Natural killer cell treated with Interleukin-12 subunit alpha and Interleukin-12 subunit beta and Interleukin-15 and Interleukin-18, amount 100 ng/mL, for 72 hours (primary cell): ENCODE data around the gene ST6GAL1. TPM values are rescaled to one million over a fixed set of nuclear protein-coding genes. Genes with fewer than 3 reads are reported as not detected.
A peak's percentile ranks its signal among the peaks of the same experiment; 100 is the strongest.
"Not testable (repeated sequence)": the region's sequence is repeated elsewhere in the genome, so short reads cannot be mapped to it uniquely, and the experiment has no call there.

Source experiments
- ATAC-seq, 2 donors: fragments of 150-1000 bp; cut with Tn5 transposase in 1 of 2; sonication (Bioruptor Pico), chemical (Tn5 transposase) in 1 of 2; 2 replicates each; pipeline ENCODE4 v1.10.0; 2021
- DNase-seq: peaks from one replicate; pipeline ENCODE4 v3.0.0; 2022; ENCODE audit warnings: low spot score
- H3K27ac Mint-ChIP-seq, 2 donors: 1 replicate in 1 of 2; 2 replicates in 1 of 2; pipeline ENCODE4 v1.8.0; 2022; ENCODE audit warnings: mixed read lengths in 2 of 2, mild to moderate bottlenecking in 1 of 2, moderate library complexity in 1 of 2
- H3K27me3 Mint-ChIP-seq, 2 donors: 1 replicate in 1 of 2; 2 replicates in 1 of 2; pipeline ENCODE4 v1.8.0; 2022; ENCODE audit warnings: mixed read lengths in 2 of 2
- H3K36me3 Mint-ChIP-seq: one replicate; pipeline ENCODE4 v1.8.0; 2022; ENCODE audit warnings: mixed read lengths
- H3K4me1 Mint-ChIP-seq, 2 donors: 1 replicate in 1 of 2; 2 replicates in 1 of 2; pipeline ENCODE4 v1.8.0; 2022; ENCODE audit warnings: low read depth in 2 of 2, mixed read lengths in 2 of 2, mild to moderate bottlenecking in 1 of 2
- H3K4me3 Mint-ChIP-seq: one replicate; pipeline ENCODE4 v1.8.0; 2022; ENCODE audit warnings: mixed read lengths
- H3K9me3 Mint-ChIP-seq: 2 replicates; pipeline ENCODE4 v1.8.0; 2022; ENCODE audit warnings: mixed read lengths
- total RNA-seq, 2 donors: library from RNA; stranded (reverse); gene quantifications; one replicate each; pipeline ENCODE4 v1.2.3, GENCODE V29; 2022

Gene ST6GAL1
- total RNA-seq = 100 to 1,000 TPM; 179 to 304 TPM

GRCh38 chr3:186930143-186930640, at the start of gene ST6GAL1:
ST6GAL1 (plus strand) TSS chr3:186930526; CDS start chr3:187042704, 112,178 bp downstream.
- peak within 1 kb of the TSS; percentile 86 to 91 for H3K27ac Mint-ChIP-seq
- no peaks in the 10 kb centered on the region for H3K27me3 Mint-ChIP-seq
- H3K4me1 Mint-ChIP-seq = peaks cover 46 to 47% of the 10 kb centered on the region in 2 donors
- H3K9me3 Mint-ChIP-seq = no peaks in the 10 kb centered on the region
- DNase-seq (peak; percentile 88), ATAC-seq (peak; percentile 84 to 87)
- H3K4me3 Mint-ChIP-seq = peak within 1 kb of the TSS; percentile 96
- H3K36me3 Mint-ChIP-seq = peaks cover 19% of the 10 kb centered on the region

GRCh38 chr3:186882150-186882524, 48.2 kb upstream of the ST6GAL1 start:
- Mint-ChIP-seq H3K36me3 (peaks cover 6% of the 10 kb centered on the region), H3K9me3 (peaks cover 3% of the 10 kb centered on the region), H3K27ac (peak overlapping the region; percentile 95 to 99), H3K4me1 (peaks cover 53 to 54% of the 10 kb centered on the region in 2 donors), H3K27me3 (no peaks in the 10 kb centered on the region), H3K4me3 (peak overlapping the region; percentile 67)
- DNase-seq (no peak), ATAC-seq (peak; percentile 71 to 86)

GRCh38 chr3:186882881-186883685, 47.2 kb upstream of the ST6GAL1 start:
- H3K27ac Mint-ChIP-seq = peak overlapping the region; percentile 95 to 99
- peaks cover 6% of the 10 kb centered on the region for H3K36me3 Mint-ChIP-seq
- peak; percentile 77 for DNase-seq
- H3K9me3 Mint-ChIP-seq = peaks cover 3% of the 10 kb centered on the region
- no peaks in the 10 kb centered on the region for H3K27me3 Mint-ChIP-seq
- peaks cover 53 to 54% of the 10 kb centered on the region in 2 donors for H3K4me1 Mint-ChIP-seq
- peak; percentile 91 to 95 for ATAC-seq
- H3K4me3 Mint-ChIP-seq = peak overlapping the region; percentile 67

GRCh38 chr3:186883686-186884058, 46.7 kb upstream of the ST6GAL1 start:
- Mint-ChIP-seq H3K9me3 (peaks cover 3% of the 10 kb centered on the region), H3K36me3 (peaks cover 6% of the 10 kb centered on the region), H3K4me3 (peak overlapping the region; percentile 67), H3K27me3 (no peaks in the 10 kb centered on the region), H3K4me1 (peaks cover 58% of the 10 kb centered on the region in 2 donors), H3K27ac (peak overlapping the region; percentile 95 to 99)
- ATAC-seq (no peak), DNase-seq (no peak)

- not testable (repeated sequence) for H3K9me3 Mint-ChIP-seq, ATAC-seq
Measured at GRCh38 chr3:186884868-186885267, 45.5 kb upstream of the ST6GAL1 start.

GRCh38 chr3:186886202-186886981, 43.9 kb upstream of the ST6GAL1 start:
- peaks cover 5% of the 10 kb centered on the region for H3K9me3 Mint-ChIP-seq
- DNase-seq = no peak
- H3K4me1 Mint-ChIP-seq = peaks cover 40 to 48% of the 10 kb centered on the region in 2 donors
- peak overlapping the region; percentile 52 to 87 for H3K27ac Mint-ChIP-seq
- ATAC-seq = no peak
- H3K4me3 Mint-ChIP-seq = no peak overlapping the region
- no peaks in the 10 kb centered on the region for H3K36me3 Mint-ChIP-seq
- no peaks in the 10 kb centered on the region for H3K27me3 Mint-ChIP-seq

More at GRCh38 chr3:186884868-186885267, 45.5 kb upstream of the ST6GAL1 start:
- H3K36me3 Mint-ChIP-seq, DNase-seq, H3K27me3 Mint-ChIP-seq, H3K4me3 Mint-ChIP-seq: not testable (repeated sequence)
- Mint-ChIP-seq H3K4me1 (peaks cover 51 to 59% of the 10 kb centered on the region in 2 donors), H3K27ac (peak overlapping the region in 1 of 2 donors; percentile 87)

GRCh38 chr3:186887507-186887938, 42.8 kb upstream of the ST6GAL1 start:
- DNase-seq, H3K9me3 Mint-ChIP-seq, H3K4me3 Mint-ChIP-seq, H3K36me3 Mint-ChIP-seq, ATAC-seq, H3K27me3 Mint-ChIP-seq: not testable (repeated sequence)
- peaks cover 32 to 40% of the 10 kb centered on the region in 2 donors for H3K4me1 Mint-ChIP-seq
- H3K27ac Mint-ChIP-seq = peak overlapping the region in 1 of 2 donors; percentile 32

- Mint-ChIP-seq H3K9me3 (peaks cover 3% of the 10 kb centered on the region), H3K36me3 (no peaks in the 10 kb centered on the region), H3K27me3 (no peaks in the 10 kb centered on the region), H3K27ac (peak overlapping the region in 1 of 2 donors; percentile 42), H3K4me1 (peaks cover 23 to 33% of the 10 kb centered on the region in 2 donors), H3K4me3 (no peak overlapping the region)
- DNase-seq = no peak
- no peak for ATAC-seq
Measured at GRCh38 chr3:186888569-186888968, 41.8 kb upstream of the ST6GAL1 start.

GRCh38 chr3:186889698-186890097, 40.6 kb upstream of the ST6GAL1 start:
- not testable (repeated sequence) for H3K4me3 Mint-ChIP-seq, DNase-seq, H3K27me3 Mint-ChIP-seq, H3K36me3 Mint-ChIP-seq, H3K9me3 Mint-ChIP-seq, ATAC-seq
- Mint-ChIP-seq H3K27ac (peak overlapping the region in 1 of 2 donors; percentile 42), H3K4me1 (peaks cover 19 to 29% of the 10 kb centered on the region in 2 donors)

GRCh38 chr3:186890911-186891310, 39.4 kb upstream of the ST6GAL1 start:
- H3K4me3 Mint-ChIP-seq = no peak overlapping the region
- peaks cover 3% of the 10 kb centered on the region for H3K9me3 Mint-ChIP-seq
- H3K27me3 Mint-ChIP-seq = no peaks in the 10 kb centered on the region
- DNase-seq = no peak
- peaks cover 15 to 22% of the 10 kb centered on the region in 2 donors for H3K4me1 Mint-ChIP-seq
- no peak for ATAC-seq
- H3K27ac Mint-ChIP-seq = no peak overlapping the region
- no peaks in the 10 kb centered on the region for H3K36me3 Mint-ChIP-seq

GRCh38 chr3:186893071-186893470, 37.3 kb upstream of the ST6GAL1 start:
- peaks cover 12 to 29% of the 10 kb centered on the region in 2 donors for H3K4me1 Mint-ChIP-seq
- DNase-seq, H3K36me3 Mint-ChIP-seq, H3K27me3 Mint-ChIP-seq, ATAC-seq, H3K4me3 Mint-ChIP-seq, H3K9me3 Mint-ChIP-seq: not testable (repeated sequence)
- peak overlapping the region in 1 of 2 donors; percentile 64 for H3K27ac Mint-ChIP-seq

- H3K4me1 Mint-ChIP-seq = peaks cover 10 to 21% of the 10 kb centered on the region in 2 donors
- no peaks in the 10 kb centered on the region for H3K9me3 Mint-ChIP-seq
- H3K27me3 Mint-ChIP-seq = no peaks in the 10 kb centered on the region
- H3K27ac Mint-ChIP-seq = no peak overlapping the region
- no peak overlapping the region for H3K4me3 Mint-ChIP-seq
- no peaks in the 10 kb centered on the region for H3K36me3 Mint-ChIP-seq
- ATAC-seq (no peak), DNase-seq (no peak)
Measured at GRCh38 chr3:186895406-186895805, 34.9 kb upstream of the ST6GAL1 start.

- H3K4me1 Mint-ChIP-seq = peaks cover 11 to 27% of the 10 kb centered on the region in 2 donors
- no peaks in the 10 kb centered on the region for H3K36me3 Mint-ChIP-seq
- H3K27ac Mint-ChIP-seq = peak overlapping the region in 1 of 2 donors; percentile 4
Measured at GRCh38 chr3:186896006-186896405, 34.3 kb upstream of the ST6GAL1 start.

More at GRCh38 chr3:186896006-186896405, 34.3 kb upstream of the ST6GAL1 start:
- H3K27me3 Mint-ChIP-seq = no peaks in the 10 kb centered on the region
- DNase-seq (no peak), ATAC-seq (no peak)
- H3K4me3 Mint-ChIP-seq = no peak overlapping the region
- H3K9me3 Mint-ChIP-seq = no peaks in the 10 kb centered on the region
